Body of pancreas (tissue), 4 donors: Measurements from ENCODE around the gene GPX3.

Experiments used
- CTCF ChIP-seq, 7 experiments: fragments of 450-650 bp in 4 of 7; fragments of 200-600 bp in 3 of 7; sonication (generic) in 3 of 7; IDR thresholded peaks; one replicate each; pipeline ENCODE4 v1.5.1; 2016 to 2019; ENCODE audit warnings: antibody characterized with exemption in 7 of 7
- POLR2A ChIP-seq, 3 donors: fragments of 450-650 bp; IDR thresholded peaks; one replicate each; pipeline ENCODE4 v1.6.1; 2016; ENCODE audit warnings: antibody characterized with exemption in 3 of 3, mild to moderate bottlenecking in 2 of 3

DNA sequence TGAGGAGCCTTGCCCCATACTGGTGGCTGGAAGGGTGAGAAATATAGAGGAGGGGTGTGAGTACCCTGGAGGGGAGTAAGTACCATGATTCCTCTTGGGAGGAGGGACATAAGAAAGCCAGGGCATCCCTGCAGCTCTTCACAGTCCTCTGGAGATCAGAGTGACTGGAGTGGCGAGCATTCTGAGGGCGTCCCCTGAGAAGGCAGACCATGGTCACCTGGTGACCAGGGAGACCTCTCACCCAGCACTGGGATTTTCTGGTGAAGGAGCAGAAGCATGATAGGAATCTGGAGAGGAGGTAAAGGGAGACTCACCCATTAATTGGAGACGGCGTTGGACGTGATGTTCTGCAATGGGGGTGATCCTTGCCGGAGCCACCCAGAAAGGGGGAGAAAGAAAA lies 27.7 kb upstream of the GPX3 start:
- TF ChIP-seq CTCF (IDR thresholded peaks at IDR 0.05) (no peak), POLR2A (IDR thresholded peaks at IDR 0.05) (no peak)
